Measurements from ENCODE around the gene SYCP3.
"Not testable (repeated sequence)": the region's sequence is repeated elsewhere in the genome, so short reads cannot be mapped to it uniquely, and the experiment has no call there.

SYCP3 gene

GRCh38 chr12:101737476-101737875, 1.8 kb downstream of the SYCP3 start:
- no peak for DNase-seq (ENCODE audit: low read depth)
- TF ChIP-seq, protein P1, sequence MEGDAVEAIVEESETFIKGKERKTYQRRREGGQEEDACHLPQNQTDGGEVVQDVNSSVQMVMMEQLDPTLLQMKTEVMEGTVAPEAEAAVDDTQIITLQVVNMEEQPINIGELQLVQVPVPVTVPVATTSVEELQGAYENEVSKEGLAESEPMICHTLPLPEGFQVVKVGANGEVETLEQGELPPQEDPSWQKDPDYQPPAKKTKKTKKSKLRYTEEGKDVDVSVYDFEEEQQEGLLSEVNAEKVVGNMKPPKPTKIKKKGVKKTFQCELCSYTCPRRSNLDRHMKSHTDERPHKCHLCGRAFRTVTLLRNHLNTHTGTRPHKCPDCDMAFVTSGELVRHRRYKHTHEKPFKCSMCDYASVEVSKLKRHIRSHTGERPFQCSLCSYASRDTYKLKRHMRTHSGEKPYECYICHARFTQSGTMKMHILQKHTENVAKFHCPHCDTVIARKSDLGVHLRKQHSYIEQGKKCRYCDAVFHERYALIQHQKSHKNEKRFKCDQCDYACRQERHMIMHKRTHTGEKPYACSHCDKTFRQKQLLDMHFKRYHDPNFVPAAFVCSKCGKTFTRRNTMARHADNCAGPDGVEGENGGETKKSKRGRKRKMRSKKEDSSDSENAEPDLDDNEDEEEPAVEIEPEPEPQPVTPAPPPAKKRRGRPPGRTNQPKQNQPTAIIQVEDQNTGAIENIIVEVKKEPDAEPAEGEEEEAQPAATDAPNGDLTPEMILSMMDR (conservative IDR thresholded peaks at IDR 0.05; ENCODE audit: low read length), result no peak
- H3K4me3 ChIP-seq (ENCODE audit: low read length), result no peak overlapping the region

- H3K4me3 ChIP-seq (ENCODE audit: low read length); DNase-seq (ENCODE audit: low read depth): not testable (repeated sequence)
These were observed 4.8 kb downstream of the SYCP3 start for GRCh38 chr12:101734482-101734881.

DNA sequence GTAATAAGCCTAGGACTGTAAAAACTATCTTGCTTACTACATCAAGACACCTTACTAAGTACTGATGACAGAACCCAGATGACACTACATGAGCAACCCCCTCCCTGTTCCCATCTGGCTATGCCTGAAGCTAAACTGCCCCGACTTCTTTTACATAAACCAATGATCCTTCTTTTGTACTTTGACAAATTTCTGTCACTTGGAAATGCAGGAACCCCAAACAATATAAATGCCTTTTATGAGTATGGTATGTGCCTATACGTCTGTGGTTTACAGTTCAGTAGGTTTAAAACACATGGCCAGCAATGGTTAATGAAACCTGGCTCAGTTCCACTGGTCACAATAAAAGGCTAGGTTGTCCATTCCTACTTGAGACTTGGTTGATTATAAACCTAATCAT, 6.1 kb downstream of the SYCP3 start:
- H3K4me3 ChIP-seq (ENCODE audit: low read length), result no peak overlapping the region
- no peak for DNase-seq (ENCODE audit: low read depth)
- TF ChIP-seq, protein P1 (conservative IDR thresholded peaks at IDR 0.05; ENCODE audit: low read length), result no peak

DNA sequence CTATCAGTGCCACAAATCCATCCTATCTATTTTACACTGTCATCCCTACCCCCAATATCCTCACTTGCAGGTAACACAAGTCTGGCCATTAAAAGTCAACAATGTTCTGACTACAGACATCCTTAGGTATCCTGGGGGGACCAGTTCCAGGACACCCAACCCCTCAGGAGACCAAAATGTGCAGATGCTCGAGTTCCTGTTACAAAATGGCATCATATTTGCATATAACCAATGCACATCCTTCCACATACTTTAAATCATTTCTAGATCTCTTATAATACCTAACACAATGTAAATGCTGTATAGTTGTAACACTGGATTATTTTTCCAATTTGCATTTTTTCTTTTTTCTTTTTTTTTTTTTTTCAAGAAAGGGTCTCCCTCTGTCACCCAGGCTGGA, 6.9 kb downstream of the SYCP3 start:
- no peak overlapping the region for H3K4me3 ChIP-seq (ENCODE audit: low read length)
- TF ChIP-seq, protein P1 (conservative IDR thresholded peaks at IDR 0.05; ENCODE audit: low read length), result no peak
- DNase-seq (ENCODE audit: low read depth), result no peak

GRCh38 chr12:101729842-101730241, 9.4 kb downstream of the SYCP3 start:
- no peak for DNase-seq (ENCODE audit: low read depth)
- H3K4me3 ChIP-seq (ENCODE audit: low read length), result no peak overlapping the region
- TF ChIP-seq, protein P1 (conservative IDR thresholded peaks at IDR 0.05; ENCODE audit: low read length), result no peak

- TF ChIP-seq, protein P1 (conservative IDR thresholded peaks at IDR 0.05; ENCODE audit: low read length), result no peak
- no peak for DNase-seq (ENCODE audit: low read depth)
- H3K4me3 ChIP-seq (ENCODE audit: low read length), result no peak overlapping the region
These were observed 12.2 kb downstream of the SYCP3 start for GRCh38 chr12:101727098-101727497.

GRCh38 chr12:101722392-101722791, 16.9 kb downstream of the SYCP3 start:
- TF ChIP-seq, protein P1 (conservative IDR thresholded peaks at IDR 0.05; ENCODE audit: low read length), result no peak
- no peak overlapping the region for H3K4me3 ChIP-seq (ENCODE audit: low read length)
- no peak for DNase-seq (ENCODE audit: low read depth)

- DNase-seq (ENCODE audit: low read depth), result no peak
- TF ChIP-seq, protein P1 (conservative IDR thresholded peaks at IDR 0.05; ENCODE audit: low read length), result no peak
- no peak overlapping the region for H3K4me3 ChIP-seq (ENCODE audit: low read length)
These were observed 19.1 kb downstream of the SYCP3 start for GRCh38 chr12:101720118-101720517.

All from AG10803 (cell line).